ENCODE results near the gene CDH18.

Gene CDH18

GRCh38 chr5:19986031-19986619 lies 1.9 kb downstream of the CDH18 start:
- TF ChIP-seq, protein P1, sequence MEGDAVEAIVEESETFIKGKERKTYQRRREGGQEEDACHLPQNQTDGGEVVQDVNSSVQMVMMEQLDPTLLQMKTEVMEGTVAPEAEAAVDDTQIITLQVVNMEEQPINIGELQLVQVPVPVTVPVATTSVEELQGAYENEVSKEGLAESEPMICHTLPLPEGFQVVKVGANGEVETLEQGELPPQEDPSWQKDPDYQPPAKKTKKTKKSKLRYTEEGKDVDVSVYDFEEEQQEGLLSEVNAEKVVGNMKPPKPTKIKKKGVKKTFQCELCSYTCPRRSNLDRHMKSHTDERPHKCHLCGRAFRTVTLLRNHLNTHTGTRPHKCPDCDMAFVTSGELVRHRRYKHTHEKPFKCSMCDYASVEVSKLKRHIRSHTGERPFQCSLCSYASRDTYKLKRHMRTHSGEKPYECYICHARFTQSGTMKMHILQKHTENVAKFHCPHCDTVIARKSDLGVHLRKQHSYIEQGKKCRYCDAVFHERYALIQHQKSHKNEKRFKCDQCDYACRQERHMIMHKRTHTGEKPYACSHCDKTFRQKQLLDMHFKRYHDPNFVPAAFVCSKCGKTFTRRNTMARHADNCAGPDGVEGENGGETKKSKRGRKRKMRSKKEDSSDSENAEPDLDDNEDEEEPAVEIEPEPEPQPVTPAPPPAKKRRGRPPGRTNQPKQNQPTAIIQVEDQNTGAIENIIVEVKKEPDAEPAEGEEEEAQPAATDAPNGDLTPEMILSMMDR (IDR thresholded peaks at IDR 0.05; ENCODE audit: borderline replicate concordance, control extremely low read depth, extremely low read depth, insufficient read depth, missing control alignments) = no peak
- DNase-seq (ENCODE audit: low spot score) = no peak
- in situ Hi-C loops (cut with MboI; ENCODE audit: low sequenced_read_pairs, unreplicated experiment) = no loop called here

DNA sequence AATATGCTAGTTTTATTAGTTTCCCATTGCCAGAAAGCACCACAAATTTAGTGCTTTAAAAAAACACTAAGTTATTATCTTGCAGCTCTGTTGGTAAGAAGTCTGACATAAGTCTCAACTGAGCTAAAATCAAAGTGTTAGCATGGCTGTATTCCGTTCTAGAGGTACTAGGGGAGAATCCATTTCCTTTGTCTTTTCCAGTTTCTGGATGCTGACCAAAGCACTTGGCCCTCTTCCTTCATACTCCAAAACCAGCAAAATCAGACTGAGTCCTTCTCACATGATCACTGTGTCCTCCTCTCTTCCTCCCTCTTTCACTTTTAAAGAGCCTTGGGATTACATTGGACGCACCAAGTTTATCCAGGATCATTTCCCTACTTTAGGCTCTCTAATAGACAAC lies 9.5 kb downstream of the CDH18 start:
- no peak for DNase-seq (ENCODE audit: low spot score)
- in situ Hi-C loops (cut with MboI; ENCODE audit: low sequenced_read_pairs, unreplicated experiment) = no loop called here
- TF ChIP-seq, protein P1 (IDR thresholded peaks at IDR 0.05; ENCODE audit: borderline replicate concordance, control extremely low read depth, extremely low read depth, insufficient read depth, missing control alignments) = no peak

DNA sequence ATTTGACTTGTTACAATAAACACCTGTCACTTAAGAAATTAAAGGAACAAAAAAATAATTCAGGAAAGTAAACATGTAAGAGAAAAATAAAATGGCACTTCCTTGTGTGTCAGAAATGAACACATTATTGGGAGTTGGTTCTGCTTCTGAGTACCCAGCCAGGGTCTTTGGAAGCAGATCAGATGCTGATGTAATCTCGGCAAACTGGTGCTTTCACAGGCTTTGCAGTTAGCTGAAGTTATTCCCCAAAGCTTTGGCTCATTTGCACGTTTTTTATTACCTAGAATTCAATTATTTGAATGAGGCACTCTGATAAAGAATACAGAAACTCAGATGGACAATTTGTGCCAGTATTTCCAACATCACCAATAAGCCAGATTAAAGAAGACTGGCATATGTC lies 10.9 kb downstream of the CDH18 start:
- TF ChIP-seq, protein P1 (IDR thresholded peaks at IDR 0.05; ENCODE audit: borderline replicate concordance, control extremely low read depth, extremely low read depth, insufficient read depth, missing control alignments) = no peak
- no peak for DNase-seq (ENCODE audit: low spot score)
- in situ Hi-C loops (cut with MboI; ENCODE audit: low sequenced_read_pairs, unreplicated experiment) = no loop called here

DNA sequence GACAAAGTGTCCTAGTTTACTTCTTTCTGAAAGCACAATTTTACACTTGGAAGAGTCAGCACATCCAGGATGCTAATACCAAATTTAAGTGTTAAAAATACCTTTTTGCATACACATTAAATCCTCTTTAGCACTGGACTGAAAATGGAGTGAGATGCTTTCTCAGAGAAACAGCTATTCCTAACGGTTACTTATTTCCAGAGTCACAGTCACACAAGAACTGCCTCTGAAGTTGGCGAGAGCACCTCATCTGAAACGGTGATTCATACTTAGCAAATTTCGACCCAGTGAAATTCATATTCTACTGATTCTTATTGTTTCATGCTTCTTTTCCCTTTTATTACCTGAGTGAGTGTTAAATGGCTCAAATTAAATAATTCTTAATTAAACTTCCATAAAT lies 12.2 kb downstream of the CDH18 start:
- TF ChIP-seq, protein P1 (IDR thresholded peaks at IDR 0.05; ENCODE audit: borderline replicate concordance, control extremely low read depth, extremely low read depth, insufficient read depth, missing control alignments) = no peak
- in situ Hi-C loops (cut with MboI; ENCODE audit: low sequenced_read_pairs, unreplicated experiment) = no loop called here

GRCh38 chr5:19960451-19960850 lies 27.5 kb downstream of the CDH18 start:
- in situ Hi-C loops (cut with MboI; ENCODE audit: low sequenced_read_pairs, unreplicated experiment) = no loop called here

More for the DNA sequence above, 12.2 kb downstream of the CDH18 start:
- DNase-seq (ENCODE audit: low spot score) = no peak

GRCh38 chr5:19959830-19960384 lies 28.1 kb downstream of the CDH18 start:
- in situ Hi-C loops (cut with MboI; ENCODE audit: low sequenced_read_pairs, unreplicated experiment) = no loop called here
- TF ChIP-seq, protein P1 (IDR thresholded peaks at IDR 0.05; ENCODE audit: borderline replicate concordance, control extremely low read depth, extremely low read depth, insufficient read depth, missing control alignments) = no peak
- DNase-seq (ENCODE audit: low spot score) = no peak

More at GRCh38 chr5:19960451-19960850, 27.5 kb downstream of the CDH18 start:
- DNase-seq (ENCODE audit: low spot score) = no peak
- TF ChIP-seq, protein P1 (IDR thresholded peaks at IDR 0.05; ENCODE audit: borderline replicate concordance, control extremely low read depth, extremely low read depth, insufficient read depth, missing control alignments) = no peak
